Subcutaneous adipose tissue (tissue), 4 donors: ENCODE measurements around the gene PROM1. TPM values are rescaled to one million over a fixed set of nuclear protein-coding genes. Genes with fewer than 3 reads are reported as not detected.

Experiments used
- total RNA-seq, 4 donors: library from RNA; depleted of rRNA; stranded (reverse); fragments of >200 nt; gene quantifications; one replicate each; pipeline ENCODE4 v1.1.0, GENCODE V29; 2016
- TF ChIP-seq, protein P1 (sequence below): fragments of 450-650 bp; IDR thresholded peaks from one replicate; pipeline ENCODE4 v1.5.1; 2016; ENCODE audit warnings: low read depth, mild to moderate bottlenecking, control low read depth, antibody characterized with exemption, moderate library complexity

PROM1 gene
- total RNA-seq, 4 donors from 2014 or later = 0.16 TPM; not detected in 3

DNA sequence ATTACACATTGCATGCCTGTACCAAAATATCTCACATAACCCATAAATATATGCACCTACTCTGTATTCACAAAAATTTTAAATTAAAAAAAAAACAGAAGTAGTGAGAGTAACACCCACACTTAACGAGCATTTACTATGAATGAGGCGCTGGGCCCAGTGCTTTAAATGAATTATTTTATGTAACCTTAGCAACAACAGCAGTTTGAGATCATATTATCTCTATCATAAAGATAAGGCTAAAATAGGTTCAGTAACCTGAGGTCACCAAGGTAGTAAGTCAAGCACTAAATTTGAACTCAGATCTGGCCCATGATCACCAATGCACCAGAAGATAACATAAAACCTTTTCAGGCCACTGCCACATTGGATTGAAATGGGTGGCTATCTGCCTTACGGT is 5.3 kb upstream of the PROM1 start:
- TF ChIP-seq, protein P1, sequence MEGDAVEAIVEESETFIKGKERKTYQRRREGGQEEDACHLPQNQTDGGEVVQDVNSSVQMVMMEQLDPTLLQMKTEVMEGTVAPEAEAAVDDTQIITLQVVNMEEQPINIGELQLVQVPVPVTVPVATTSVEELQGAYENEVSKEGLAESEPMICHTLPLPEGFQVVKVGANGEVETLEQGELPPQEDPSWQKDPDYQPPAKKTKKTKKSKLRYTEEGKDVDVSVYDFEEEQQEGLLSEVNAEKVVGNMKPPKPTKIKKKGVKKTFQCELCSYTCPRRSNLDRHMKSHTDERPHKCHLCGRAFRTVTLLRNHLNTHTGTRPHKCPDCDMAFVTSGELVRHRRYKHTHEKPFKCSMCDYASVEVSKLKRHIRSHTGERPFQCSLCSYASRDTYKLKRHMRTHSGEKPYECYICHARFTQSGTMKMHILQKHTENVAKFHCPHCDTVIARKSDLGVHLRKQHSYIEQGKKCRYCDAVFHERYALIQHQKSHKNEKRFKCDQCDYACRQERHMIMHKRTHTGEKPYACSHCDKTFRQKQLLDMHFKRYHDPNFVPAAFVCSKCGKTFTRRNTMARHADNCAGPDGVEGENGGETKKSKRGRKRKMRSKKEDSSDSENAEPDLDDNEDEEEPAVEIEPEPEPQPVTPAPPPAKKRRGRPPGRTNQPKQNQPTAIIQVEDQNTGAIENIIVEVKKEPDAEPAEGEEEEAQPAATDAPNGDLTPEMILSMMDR = no peak

DNA sequence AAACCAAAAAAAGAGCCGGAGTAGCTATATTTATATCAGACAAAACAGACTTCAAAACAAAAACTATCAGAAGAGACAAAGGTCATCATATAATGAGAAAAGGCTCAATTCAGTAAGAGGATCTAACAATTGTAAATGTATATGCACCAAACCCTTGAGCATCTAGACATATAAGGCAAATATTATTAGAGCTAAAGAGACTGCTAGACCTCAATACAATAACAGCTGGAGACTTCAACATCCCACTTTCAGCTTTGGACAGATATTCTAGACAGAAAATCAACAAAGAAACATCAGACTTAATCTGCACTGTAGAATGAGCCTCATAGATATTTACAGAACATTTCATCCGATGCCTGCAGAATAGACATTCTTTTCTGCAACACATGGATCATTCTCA is 4.8 kb upstream of the PROM1 start:
- TF ChIP-seq, protein P1 = no peak

DNA sequence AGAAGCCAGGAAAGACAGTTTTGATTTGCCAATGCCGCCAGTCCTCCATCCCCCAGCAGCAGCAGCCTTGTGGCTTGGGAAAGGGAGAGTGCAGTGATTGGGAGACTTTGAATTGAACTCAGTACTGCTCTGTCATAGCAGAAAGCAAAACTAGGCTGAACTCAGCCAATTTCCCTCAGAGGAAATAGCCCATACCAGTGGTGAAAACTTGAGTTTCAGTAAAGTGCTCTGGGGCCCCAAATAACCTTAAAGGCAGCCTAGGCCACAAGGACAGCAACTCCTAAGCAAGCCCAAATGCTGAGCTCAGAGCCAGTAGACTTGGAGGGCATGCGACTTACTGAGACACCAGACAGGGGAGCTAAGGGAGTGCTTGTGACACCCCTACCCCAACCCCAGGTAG is 2.0 kb upstream of the PROM1 start:
- TF ChIP-seq, protein P1 = no peak

- TF ChIP-seq, protein P1 = no peak
Measured at GRCh38 chr4:16082426-16083240, 1.2 kb downstream of the PROM1 start.

- TF ChIP-seq, protein P1 = no peak
Measured at GRCh38 chr4:16082041-16082425, 1.8 kb downstream of the PROM1 start.

DNA sequence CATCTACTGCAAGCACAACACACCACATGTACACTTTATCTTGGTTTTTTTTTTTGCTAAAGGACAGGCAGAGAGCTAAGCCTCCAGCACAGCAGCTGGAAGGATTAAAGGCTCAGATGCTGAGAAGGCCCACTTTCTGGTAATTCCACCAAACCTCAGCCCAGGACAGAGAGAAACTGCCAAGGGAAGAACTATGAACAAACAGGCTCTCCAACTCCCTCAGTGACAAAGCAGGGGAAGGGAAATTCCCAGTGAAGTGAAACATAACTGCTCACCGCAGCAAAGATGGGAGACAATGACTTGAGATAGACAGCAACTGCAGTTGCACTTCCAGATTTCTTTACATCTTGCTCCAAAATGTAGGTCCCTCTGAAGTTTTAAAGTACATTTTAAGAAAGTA is 4.8 kb downstream of the PROM1 start:
- TF ChIP-seq, protein P1 = no peak

- TF ChIP-seq, protein P1 = no peak
Measured at GRCh38 chr4:16078195-16078760, 5.5 kb downstream of the PROM1 start.
